GM19452 (cell line): Measurements from ENCODE around the gene OSCAR.
"Not testable (repeated sequence)": the region's sequence is repeated elsewhere in the genome, so short reads cannot be mapped to it uniquely, and the experiment has no call there.

Experiments
- ATAC-seq: cut with Tn5 transposase; IDR thresholded peaks from one replicate; pipeline ENCODE4 v1.9.1; 2021; ENCODE audit not compliant: unreplicated experiment

Gene OSCAR

GRCh38 chr19:54127688-54128440 lies 27.3 kb upstream of the OSCAR start:
- ATAC-seq: no peak

DNA sequence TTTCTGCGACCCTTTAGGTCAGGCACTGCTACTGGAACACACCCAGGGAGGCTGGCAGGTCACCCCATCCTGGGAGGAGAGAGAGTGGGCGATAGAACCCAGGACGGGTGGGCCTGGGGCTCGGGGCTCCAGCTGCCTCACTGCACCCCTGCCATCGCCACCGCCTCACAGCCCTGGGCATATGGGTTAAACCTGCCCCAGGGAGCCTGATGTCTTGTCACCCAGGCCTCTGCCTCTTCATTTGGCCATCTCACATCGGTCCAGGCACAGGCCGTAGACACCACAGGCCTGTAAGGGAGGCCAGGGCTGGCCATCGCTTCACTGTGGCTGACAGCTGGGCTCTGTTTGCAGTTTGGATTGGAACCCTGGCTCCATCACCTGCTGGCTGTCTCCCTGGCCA lies 25.1 kb upstream of the OSCAR start:
- ATAC-seq: no peak

DNA sequence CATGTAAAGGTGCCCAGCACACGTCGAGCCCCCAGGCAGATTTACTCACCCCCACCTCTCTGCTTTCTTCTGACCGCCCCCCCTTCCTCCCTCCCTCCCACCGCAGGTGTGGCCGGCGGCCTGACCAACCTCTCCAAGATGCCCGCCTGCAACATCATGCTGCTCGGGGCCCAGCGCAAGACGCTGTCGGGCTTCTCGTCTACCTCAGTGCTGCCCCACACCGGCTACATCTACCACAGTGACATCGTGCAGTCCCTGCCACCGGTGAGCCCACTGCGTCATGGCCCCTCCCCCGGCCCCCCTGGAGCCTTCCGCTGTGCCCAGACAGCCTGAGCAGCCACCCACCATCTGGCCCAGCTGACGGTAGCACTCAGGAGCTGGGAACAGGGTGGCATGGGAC lies 23.8 kb upstream of the OSCAR start:
- ATAC-seq: no peak

DNA sequence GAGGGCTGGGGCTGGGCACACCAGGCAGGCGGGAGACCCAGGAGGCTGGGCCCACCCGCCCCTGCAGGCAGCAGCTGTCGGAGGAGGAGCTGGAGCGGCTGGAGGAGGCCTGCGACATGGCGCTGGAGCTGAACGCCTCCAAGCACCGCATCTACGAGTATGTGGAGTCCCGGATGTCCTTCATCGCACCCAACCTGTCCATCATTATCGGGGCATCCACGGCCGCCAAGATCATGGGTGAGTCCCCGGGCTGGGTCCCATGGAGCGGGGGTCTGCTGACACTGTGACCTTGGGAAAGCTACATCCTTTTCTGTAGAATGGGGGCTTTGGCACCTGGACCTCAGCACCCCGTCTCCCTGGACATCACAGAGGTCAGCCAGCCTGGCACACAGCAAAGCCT lies 23.1 kb upstream of the OSCAR start:
- no peak for ATAC-seq

- no peak for ATAC-seq
Measured at GRCh38 chr19:54121259-54121658, 20.7 kb upstream of the OSCAR start.

- ATAC-seq: peak; percentile 81
Measured at GRCh38 chr19:54115109-54116063, 14.8 kb upstream of the OSCAR start, which contains the start of the genes PRPF31 and TFPT. PRPF31 (plus strand) TSS chr19:54115754; CDS start chr19:54118279, 2,525 bp downstream. TFPT (minus strand) TSS chr19:54115657; CDS start chr19:54115269, 388 bp downstream.

DNA sequence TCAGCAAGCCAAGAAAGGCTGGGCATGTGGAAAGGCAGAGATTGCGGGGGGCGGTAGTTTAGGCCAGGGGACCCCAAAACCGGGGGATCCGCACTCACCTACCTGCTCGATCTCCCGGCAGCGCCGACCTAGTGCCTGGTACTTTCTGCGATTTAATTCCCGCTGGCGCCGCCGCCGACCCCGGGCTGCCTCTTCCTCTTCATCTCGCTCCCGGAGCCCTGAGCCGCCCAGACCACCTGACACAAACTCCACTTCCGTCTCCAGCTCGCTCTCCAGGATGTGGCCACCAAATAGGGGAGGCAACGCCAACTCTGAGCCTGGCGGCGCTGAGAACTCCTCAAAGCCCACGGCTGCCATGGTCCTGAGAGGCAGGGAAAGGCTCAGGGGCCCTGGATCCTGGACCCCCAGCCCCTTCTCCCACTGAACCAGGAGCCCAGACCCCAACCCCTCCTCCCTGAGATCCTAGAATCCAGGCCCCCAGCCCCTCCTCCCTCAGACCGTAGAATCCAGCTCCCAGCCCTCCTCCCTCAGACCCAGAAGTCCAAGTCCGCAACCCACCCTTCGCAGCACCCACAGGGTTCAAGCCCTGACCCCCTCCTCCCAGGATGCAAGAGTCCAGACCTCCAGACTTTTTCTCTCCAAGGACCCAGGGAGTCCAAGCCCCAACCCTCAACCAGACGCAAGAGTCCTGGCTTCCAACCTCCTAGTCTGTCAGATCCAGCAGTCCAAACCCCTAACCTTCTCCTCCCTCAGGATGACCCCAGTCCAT lies 13.9 kb upstream of the OSCAR start:
- no peak for ATAC-seq

GRCh38 chr19:54109651-54110050 lies 9.0 kb upstream of the OSCAR start:
- no peak for ATAC-seq

GRCh38 chr19:54108496-54108895 lies 7.9 kb upstream of the OSCAR start:
- ATAC-seq: no peak

GRCh38 chr19:54107876-54108490 lies 7.4 kb upstream of the OSCAR start:
- ATAC-seq: no peak

GRCh38 chr19:54106716-54107115 lies 6.1 kb upstream of the OSCAR start:
- ATAC-seq: no peak

DNA sequence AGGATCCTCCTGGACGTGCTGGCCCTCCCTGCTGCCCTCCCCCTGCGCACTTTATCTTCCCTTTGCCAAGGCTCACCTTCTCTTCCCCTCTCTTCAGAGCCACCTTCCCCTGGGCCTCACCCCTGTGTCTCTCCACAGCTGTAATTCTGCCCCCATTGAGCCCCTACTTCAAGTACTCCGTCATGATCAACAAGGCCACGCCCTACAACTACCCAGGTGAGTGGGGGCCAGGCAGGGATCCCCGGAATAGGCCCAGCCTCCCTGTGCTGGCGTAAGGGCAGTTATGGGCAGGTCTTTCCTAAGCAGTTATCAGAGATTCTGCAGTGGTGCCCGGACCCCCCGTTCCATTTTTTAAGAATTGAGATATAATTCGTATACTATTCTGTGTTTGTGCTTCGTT lies 5.2 kb upstream of the OSCAR start:
- no peak for ATAC-seq

DNA sequence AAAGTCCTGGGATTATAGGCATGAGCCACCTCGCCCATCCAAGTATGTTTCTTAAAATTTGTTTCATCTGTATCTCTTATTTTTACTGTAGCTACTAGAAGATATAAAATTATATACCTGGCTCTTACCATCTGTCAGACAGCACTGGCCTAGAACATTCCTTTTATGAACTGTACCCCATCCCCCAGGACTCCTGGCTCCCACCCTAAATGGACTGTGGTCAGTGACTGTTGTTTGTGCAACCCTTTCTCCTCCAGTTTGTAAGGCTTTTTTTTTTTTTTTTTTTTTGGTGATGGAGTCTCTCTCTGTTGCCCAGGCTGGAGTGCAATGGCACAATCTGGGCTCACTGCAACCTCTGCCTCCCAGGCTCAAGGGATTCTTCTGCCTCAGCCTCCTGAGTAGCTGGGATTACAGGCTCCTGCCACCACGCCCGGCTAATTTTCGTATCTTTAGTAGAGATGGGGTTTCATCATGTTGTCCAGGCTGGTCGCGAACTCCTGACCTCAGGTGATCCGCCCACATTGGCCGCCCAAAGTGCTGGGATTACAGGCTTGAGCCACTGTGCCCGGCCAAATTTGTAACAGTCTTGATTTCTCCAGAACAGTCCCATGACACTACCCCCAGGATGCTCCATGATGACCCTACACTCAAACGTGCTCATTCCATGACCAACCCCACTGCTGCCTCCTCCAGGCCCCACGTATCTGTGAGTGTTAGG lies 4.6 kb upstream of the OSCAR start:
- no peak for ATAC-seq

GRCh38 chr19:54102421-54103169 lies 2.0 kb upstream of the OSCAR start, which contains the start of gene NDUFA3:
NDUFA3 (plus strand) TSS chr19:54102855; CDS start chr19:54102879, 24 bp downstream.
- ATAC-seq: peak; percentile 97

- ATAC-seq: not testable (repeated sequence)
Measured at GRCh38 chr19:54099903-54100255, 724 bp downstream of the OSCAR start.

DNA sequence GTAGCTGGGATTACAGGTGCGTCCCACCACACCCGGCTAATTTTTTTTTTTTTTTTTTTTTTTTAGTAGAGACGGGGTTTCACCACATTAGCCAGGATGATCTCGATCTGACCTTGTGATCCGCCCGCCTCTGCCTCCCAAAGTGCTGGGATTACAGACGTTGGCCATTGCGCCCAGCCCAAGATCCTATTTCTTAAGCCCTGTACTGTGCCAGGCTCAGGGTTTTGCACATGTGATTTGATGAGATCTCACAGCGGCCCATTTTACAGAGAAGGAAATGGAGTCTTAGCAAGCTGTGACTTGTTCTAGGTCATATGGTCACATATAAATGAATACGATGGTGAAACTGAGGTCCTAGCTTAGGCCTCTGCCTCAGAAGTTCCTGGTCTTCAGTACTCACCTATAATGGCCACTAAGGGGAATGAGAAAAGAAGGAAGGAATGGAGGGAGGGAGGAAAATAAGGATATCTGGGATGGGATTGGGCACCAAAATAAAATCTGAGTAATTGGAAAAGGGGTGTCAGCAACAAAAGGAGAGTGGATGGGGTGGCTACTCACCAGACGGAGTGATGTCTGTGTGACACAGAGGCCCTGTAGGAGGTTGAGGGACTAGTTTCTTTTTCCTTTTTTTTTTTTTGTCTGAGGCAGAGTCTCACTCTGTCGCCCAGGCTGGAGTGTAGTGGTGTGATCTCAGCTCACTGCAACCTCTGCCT lies 1.3 kb downstream of the OSCAR start:
- ATAC-seq: no peak

DNA sequence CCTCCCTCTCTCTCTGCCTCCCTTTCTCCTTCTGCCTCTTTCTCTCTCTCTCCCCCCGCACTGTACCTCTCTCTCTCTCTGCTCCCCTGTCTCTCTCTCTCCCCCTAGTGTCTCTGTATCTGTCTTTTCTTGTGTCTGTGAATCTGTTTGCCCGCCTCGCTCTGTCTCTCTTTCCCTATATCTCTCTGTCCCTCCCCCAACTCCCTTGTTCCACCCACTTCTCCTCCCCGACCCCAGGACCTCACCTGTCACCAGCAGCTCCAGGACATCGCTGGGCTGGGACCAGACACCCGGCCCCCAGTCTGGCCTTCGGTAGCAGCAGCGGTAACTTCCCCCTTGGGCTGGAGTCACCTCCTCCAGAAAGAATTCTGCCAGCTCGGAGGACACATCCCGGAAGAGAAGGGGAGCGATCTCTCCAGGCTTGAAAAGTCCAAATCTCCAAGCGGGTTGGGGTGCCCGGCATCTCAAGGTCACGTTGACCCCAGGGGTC lies 3.9 kb downstream of the OSCAR start:
- no peak for ATAC-seq

DNA sequence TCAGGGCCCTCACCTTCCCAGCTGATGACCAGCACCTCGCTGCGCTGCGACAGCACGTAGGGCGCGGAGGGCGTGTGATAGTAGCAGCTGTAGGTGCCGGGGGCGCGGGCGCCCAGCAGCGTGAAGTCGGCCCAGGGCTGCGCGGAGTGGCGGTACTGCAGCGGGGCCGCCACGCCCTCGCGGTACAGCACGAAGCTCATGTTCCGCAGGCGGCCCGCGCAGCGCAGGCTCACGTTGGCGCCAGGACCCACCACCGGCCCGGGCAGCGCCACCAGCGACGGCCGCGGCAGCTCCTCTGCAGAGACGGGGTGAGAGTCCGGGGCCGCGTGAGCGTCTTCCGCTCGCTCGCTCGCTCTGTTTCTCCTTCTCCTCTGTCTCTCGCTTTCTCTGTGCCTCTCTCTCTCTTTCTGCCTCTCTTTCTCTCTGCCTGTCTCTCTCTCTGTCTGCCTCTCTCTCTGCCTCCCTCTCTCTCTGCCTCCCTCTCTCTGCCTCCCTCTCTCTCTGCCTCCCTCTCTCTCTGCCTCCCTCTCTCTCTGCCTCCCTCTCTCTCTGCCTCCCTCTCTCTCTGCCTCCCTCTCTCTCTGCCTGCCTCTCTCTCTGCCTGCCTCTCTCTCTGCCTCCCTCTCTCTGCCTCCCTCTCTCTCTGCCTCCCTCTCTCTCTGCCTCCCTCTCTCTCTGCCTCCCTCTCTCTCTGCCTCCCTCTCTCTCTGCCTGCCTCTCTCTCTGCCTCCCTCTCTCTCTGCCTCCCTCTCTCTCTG lies 4.6 kb downstream of the OSCAR start:
- ATAC-seq: not testable (repeated sequence)
